Brain pericyte (primary cell): ENCODE data around the gene ROR2.
"Not testable (repeated sequence)": the region's sequence is repeated elsewhere in the genome, so short reads cannot be mapped to it uniquely, and the experiment has no call there.

Experiments
- DNase-seq: peaks from one replicate; pipeline ENCODE4 v3.0.0-alpha.2; 2012; ENCODE audit warnings: low read depth, low spot score

The ROR2 gene

GRCh38 chr9:91924090-91924489 is 25.9 kb downstream of the ROR2 start:
- DNase-seq, result no peak

GRCh38 chr9:91923145-91923544 is 26.9 kb downstream of the ROR2 start:
- DNase-seq, result no peak

GRCh38 chr9:91921371-91921770 is 28.7 kb downstream of the ROR2 start:
- no peak for DNase-seq

GRCh38 chr9:91920630-91921350 is 29.2 kb downstream of the ROR2 start:
- DNase-seq, result no peak

GRCh38 chr9:91919621-91920020 is 30.4 kb downstream of the ROR2 start:
- DNase-seq, result no peak

- DNase-seq, result no peak
Observed at GRCh38 chr9:91917436-91917835, 32.6 kb downstream of the ROR2 start.

- no peak for DNase-seq
Observed at GRCh38 chr9:91915524-91916263, 34.3 kb downstream of the ROR2 start.

- no peak for DNase-seq
Observed at GRCh38 chr9:91914937-91915336, 35.1 kb downstream of the ROR2 start.

- no peak for DNase-seq
Observed at GRCh38 chr9:91914404-91914803, 35.6 kb downstream of the ROR2 start.

GRCh38 chr9:91913986-91914385 is 36.0 kb downstream of the ROR2 start:
- DNase-seq, result no peak

- no peak for DNase-seq
Observed at GRCh38 chr9:91913096-91913495, 36.9 kb downstream of the ROR2 start.

- DNase-seq, result no peak
Observed at GRCh38 chr9:91911657-91912056, 38.4 kb downstream of the ROR2 start.

GRCh38 chr9:91909256-91909655 is 40.8 kb downstream of the ROR2 start:
- not testable (repeated sequence) for DNase-seq

GRCh38 chr9:91908746-91909145 is 41.3 kb downstream of the ROR2 start:
- DNase-seq, result no peak

- no peak for DNase-seq
Observed at GRCh38 chr9:91908293-91908623, 41.8 kb downstream of the ROR2 start.

GRCh38 chr9:91907484-91908292 is 42.3 kb downstream of the ROR2 start:
- DNase-seq, result no peak

- no peak for DNase-seq
Observed at GRCh38 chr9:91905991-91906469, 44.0 kb downstream of the ROR2 start.

GRCh38 chr9:91905237-91905650 is 44.8 kb downstream of the ROR2 start:
- DNase-seq, result no peak

- no peak for DNase-seq
Observed at GRCh38 chr9:91904588-91905236, 45.3 kb downstream of the ROR2 start.

- no peak for DNase-seq
Observed at GRCh38 chr9:91903126-91903911, 46.7 kb downstream of the ROR2 start.
